GF-D8 (cell line): ENCODE results near the gene ANKRD2.
"Not testable (repeated sequence)": the region's sequence is repeated elsewhere in the genome, so short reads cannot be mapped to it uniquely, and the experiment has no call there.

Experiments used
- DNase-seq: peaks from one replicate; lab custom pipeline; 2025; lab: John Stamatoyannopoulos, UW

ANKRD2 gene

DNA sequence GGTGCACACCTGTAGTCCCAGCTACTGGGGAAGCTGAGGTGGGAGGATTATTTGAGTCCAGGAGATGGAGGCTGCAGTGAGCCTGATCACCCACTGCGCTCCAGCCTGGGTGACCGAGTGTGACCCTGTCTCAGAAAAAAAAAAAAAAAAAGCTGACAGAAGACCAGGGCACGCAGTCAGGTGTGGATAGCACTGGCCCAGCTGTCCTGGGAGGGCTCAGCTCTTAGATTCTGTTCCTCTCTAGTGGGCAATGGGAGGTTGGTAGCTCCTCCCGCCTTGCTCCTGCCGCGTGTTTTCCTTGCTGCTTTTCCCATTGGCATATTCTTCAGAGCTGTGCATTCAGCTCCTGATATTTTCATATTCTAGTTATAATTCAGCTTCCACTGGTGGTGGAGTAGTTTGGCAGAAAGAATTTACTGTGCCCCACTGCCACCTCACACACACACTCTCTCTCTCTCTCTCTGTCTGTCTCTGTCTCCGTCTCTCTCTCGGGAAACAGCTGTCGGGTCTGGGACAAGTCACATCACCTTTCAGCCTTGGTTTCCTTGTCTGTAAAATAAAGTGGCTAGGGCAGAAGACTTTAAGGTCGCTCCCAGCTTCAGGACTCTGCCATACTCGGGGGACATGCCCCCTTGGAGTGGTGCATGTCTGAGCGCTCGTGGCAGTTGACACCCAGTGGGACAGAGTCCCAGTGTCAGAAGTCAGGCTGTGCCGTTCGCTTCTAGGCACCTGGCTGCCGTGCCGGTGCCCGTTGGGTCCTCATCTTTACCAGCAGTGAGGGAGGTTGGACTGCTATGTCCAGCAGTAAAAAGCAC, 25.9 kb upstream of the ANKRD2 start:
- no peak for DNase-seq

DNA sequence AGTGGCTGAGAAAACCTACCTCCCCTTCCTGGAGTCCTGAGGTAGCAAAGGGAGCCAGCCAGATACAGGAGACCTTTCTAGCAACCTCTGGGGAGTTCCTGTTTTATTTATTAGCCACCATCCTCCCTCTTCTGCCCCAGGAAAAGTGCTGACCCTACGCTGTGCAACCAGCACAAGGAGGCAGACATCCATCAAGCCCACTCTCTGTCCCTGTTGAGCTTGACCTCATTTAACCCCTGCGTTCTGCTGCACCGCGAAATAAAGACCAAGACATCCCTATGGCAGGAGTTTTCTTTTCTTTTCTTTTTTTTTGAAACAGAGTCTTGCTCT, 25.3 kb upstream of the ANKRD2 start:
- DNase-seq: no peak

DNA sequence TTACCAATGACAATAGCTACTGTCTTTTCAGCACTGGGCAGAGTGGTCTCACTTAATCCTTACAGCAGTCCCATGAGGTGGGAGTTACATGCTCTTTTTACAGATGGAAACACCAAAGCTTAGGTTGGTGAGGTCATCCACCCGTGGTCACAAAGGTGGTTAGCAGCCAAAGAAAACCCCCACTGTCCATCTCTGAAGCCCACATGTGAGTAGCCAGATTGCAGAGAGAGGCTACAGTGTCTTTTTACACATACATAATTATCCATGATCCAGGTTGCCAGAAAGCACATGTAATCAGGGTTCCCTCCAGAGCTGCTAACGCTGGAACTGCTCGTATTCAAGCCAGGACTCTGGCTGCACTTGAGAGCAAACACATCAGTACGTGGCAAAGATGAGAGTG, 24.6 kb upstream of the ANKRD2 start:
- DNase-seq: no peak

DNA sequence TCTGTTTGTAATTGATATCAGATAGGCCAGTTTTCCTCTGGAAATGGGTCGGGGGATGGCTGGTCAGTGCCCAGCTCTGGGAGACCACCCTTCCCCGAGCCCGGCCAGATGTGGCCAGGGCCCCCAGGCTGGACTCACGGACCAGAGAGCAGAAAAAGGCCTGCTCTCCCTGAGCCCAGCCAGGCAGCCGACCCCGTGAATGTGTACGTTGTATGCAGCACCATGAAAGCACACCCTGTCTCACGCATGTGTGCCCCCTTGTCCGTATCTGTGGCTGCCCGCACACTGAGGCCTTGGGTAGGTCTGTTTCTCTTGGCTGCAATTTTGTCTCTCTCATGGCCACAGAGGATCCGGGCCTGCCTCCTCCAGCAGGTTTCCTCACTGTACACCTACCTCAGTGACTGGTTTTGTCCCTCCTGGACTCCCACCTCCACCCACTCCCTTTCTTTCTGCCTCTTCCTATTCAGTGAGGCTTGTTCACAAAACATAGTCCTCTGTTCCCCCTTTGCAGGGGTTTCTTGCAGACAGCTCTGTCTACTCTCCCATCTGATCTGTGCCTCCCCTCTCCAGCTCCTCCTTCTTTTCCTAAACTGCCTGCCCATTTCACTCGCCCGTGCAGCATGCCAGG, 23.6 kb upstream of the ANKRD2 start:
- DNase-seq: no peak

DNA sequence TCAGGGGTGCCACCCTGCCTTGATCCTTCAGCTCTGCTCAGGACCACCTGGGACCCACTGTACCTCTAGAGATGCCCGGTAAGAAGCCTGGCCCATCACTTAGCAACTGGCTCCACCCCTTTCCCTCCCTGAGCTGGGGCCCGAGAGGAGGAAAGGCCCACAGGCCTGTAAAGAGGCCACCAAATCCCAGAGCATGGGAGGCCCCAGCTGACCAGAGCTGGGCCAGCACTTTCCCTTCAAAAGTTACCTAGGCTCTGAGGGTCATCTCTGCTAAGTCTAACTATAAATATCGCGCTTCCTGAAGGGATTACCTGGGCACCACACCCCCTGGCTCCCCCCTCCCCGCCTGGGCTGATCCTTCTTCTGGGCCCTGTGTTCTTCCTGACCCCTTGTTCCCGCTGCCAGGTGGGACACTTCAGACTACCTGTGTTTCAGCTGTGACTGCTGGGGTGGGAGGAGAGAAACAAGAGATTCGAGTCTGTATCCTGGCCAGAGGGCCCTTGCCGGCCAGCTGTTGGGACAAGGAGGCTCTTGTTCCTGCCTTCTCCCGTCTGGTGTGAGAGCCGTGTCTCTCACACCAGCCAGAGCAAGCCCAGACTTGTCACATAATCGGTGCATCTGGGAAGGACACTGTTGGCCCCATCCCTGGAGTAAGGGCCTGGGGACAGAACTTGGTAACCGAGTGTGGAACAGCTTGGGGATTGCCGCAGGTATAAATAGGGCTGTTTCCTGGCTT, 22.8 kb upstream of the ANKRD2 start:
- no peak for DNase-seq

GRCh38 chr10:97550336-97551149, 22.0 kb upstream of the ANKRD2 start:
- no peak for DNase-seq

- DNase-seq: no peak
Measured at GRCh38 chr10:97551271-97551670, 21.3 kb upstream of the ANKRD2 start.

GRCh38 chr10:97553575-97554031, 19.0 kb upstream of the ANKRD2 start:
- peak; percentile 13 for DNase-seq

- DNase-seq: not testable (repeated sequence)
Measured at GRCh38 chr10:97554336-97554735, 18.2 kb upstream of the ANKRD2 start.

DNA sequence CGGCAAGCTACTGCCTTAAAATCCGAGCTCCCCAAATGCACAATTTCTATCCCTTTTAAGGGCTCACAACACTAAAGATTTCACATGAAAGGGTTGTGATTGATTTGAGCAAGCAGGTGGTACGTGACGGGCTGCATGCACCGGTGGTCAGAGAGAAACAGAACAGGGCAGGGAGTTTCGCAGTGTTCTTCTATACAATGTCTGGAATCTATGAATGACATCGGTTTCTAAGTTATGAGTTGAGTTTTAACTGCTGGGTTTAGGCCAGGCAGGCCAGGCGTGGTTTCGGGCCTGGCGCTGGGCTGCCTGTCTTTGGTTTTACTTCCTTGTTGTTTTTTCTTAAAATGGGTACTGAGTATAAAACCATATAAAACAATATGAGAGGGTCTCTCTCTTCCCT, 17.0 kb upstream of the ANKRD2 start:
- DNase-seq: not testable (repeated sequence)

GRCh38 chr10:97560731-97561381, 11.7 kb upstream of the ANKRD2 start:
- not testable (repeated sequence) for DNase-seq

GRCh38 chr10:97561386-97562077, 11.0 kb upstream of the ANKRD2 start:
- DNase-seq: not testable (repeated sequence)

DNA sequence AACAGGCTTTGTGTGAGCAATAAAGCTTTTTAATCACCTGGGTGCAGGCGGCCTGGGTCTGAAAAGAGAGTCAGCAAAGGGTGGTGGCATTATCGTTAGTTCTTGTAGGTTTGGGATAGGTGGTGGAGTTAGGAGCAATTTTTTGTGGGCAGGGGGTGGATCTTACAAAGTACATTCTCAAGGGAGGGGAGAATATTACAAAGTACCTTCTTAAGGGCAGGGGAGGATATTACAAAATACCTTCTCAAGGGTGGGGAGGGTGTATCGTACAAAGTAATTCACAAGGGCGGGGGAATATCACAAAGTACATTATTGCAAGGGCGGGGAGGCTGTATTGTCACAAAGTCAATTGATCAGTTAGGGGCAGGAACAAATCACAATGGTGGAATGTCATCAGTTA, 10.2 kb upstream of the ANKRD2 start:
- DNase-seq: not testable (repeated sequence)

DNA sequence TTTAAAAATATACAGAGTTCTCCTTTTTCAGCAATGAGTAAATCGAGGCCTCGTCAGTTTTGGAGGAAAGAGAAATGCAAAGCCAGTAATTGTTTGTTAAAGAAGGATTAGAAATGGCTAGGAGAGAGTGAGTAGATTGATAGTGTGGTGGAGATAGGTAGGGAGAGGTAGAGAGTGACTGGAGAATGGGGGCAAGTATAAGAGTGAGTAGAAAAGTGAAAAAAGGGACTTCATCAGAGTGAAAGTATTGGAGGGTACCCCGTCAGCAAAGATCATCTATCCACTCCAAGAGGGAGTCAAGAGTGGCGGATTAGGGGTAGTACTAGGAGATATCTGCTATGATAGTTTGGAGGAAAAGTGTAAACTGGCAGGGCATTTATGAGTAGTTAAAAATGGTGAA, 9.2 kb upstream of the ANKRD2 start:
- DNase-seq: no peak

GRCh38 chr10:97564776-97565175, 7.8 kb upstream of the ANKRD2 start:
- DNase-seq: no peak

- DNase-seq: no peak
Measured at GRCh38 chr10:97566336-97566996, 6.1 kb upstream of the ANKRD2 start.

- no peak for DNase-seq
Measured at GRCh38 chr10:97567891-97568290, 4.7 kb upstream of the ANKRD2 start.

- no peak for DNase-seq
Measured at GRCh38 chr10:97570146-97570788, 2.3 kb upstream of the ANKRD2 start.

- no peak for DNase-seq
Measured at GRCh38 chr10:97570789-97571471, 1.6 kb upstream of the ANKRD2 start.
